Sigmoid colon (tissue), 4 donors: ENCODE data around the gene AGA.

Source experiments
- EP300 ChIP-seq, 4 donors: sonication (generic); formaldehyde crosslinking; IDR thresholded peaks; one replicate each; pipeline ENCODE4 v1.6.1; 2017; ENCODE audit warnings: antibody characterized with exemption in 4 of 4
- POLR2A ChIP-seq, 2 donors: fragments of 450-650 bp; IDR thresholded peaks; one replicate each; pipeline ENCODE4 v1.6.1; 2016; ENCODE audit warnings: antibody characterized with exemption in 2 of 2, mild to moderate bottlenecking in 2 of 2, moderate library complexity in 2 of 2
- POLR2AphosphoS5 ChIP-seq, 4 donors: sonication (generic); formaldehyde crosslinking; IDR thresholded peaks; one replicate each; pipeline ENCODE4 v1.6.1; 2017; ENCODE audit warnings: antibody characterized with exemption in 4 of 4
- TF ChIP-seq, protein P1 (sequence below), 4 experiments: fragments of 450-650 bp in 3 of 4; fragments of 200-600 bp in 1 of 4; IDR thresholded peaks; one replicate each; pipeline ENCODE4 v1.5.1; 2016 to 2019; ENCODE audit warnings: antibody characterized with exemption in 4 of 4, mild to moderate bottlenecking in 3 of 4, moderate library complexity in 2 of 4

DNA sequence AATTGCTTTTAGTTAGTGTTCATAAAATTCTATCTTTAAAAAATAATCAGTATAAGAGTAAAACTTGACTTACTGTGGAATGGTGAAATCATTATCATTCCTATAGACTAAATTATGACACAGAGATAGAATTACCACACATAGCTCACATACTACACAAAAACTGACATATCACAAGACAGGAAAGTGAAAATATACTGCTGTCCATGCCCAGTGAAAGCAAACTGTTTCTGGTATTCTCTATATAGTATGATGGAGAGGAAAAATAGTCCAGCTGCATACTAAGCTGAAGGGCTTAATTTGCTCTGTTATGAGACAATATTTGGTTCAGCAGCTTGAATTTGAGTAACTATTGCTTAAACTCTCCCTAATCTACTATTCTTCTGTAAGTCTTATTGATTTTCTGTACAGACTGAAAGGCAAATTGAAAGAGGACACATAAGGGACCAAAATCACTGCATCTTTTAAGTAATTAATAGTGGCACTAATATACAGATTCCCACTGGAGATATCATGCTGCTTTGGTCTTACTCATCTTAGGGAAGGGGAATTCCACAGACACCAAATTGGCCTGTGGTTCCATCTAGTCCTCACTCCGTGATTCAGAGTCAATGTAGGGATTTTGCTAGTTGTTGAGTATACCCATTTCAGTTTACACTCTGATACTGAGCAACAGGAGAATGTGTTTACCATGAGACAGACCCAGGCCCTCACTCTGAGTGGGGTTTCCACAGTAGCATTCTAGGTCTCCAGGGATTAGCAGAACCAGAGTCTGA, 47.4 kb upstream of the AGA start:
- TF ChIP-seq, protein P1, sequence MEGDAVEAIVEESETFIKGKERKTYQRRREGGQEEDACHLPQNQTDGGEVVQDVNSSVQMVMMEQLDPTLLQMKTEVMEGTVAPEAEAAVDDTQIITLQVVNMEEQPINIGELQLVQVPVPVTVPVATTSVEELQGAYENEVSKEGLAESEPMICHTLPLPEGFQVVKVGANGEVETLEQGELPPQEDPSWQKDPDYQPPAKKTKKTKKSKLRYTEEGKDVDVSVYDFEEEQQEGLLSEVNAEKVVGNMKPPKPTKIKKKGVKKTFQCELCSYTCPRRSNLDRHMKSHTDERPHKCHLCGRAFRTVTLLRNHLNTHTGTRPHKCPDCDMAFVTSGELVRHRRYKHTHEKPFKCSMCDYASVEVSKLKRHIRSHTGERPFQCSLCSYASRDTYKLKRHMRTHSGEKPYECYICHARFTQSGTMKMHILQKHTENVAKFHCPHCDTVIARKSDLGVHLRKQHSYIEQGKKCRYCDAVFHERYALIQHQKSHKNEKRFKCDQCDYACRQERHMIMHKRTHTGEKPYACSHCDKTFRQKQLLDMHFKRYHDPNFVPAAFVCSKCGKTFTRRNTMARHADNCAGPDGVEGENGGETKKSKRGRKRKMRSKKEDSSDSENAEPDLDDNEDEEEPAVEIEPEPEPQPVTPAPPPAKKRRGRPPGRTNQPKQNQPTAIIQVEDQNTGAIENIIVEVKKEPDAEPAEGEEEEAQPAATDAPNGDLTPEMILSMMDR (IDR thresholded peaks at IDR 0.05): no peak
- TF ChIP-seq EP300 (IDR thresholded peaks at IDR 0.05) (no peak), POLR2AphosphoS5 (IDR thresholded peaks at IDR 0.05) (no peak), POLR2A (IDR thresholded peaks at IDR 0.05) (no peak)
